Activated naive CD8-positive, alpha-beta T cell treated with anti-CD3 and anti-CD28 coated beads for 36 hours (primary cell): Measurements from ENCODE around the gene LMAN1L. TPM values are rescaled to one million over a fixed set of nuclear protein-coding genes. Genes with fewer than 3 reads are reported as not detected.

ENCODE experiments used
- DNase-seq: peaks from one replicate; pipeline ENCODE4 v3.0.0; 2021
- H3K27ac Mint-ChIP-seq: one replicate; pipeline ENCODE4 v1.8.0; 2022; ENCODE audit warnings: mild to moderate bottlenecking, moderate library complexity, mixed read lengths
- H3K27me3 Mint-ChIP-seq: one replicate; pipeline ENCODE4 v1.8.0; 2022; ENCODE audit warnings: mild to moderate bottlenecking, mixed read lengths
- H3K36me3 Mint-ChIP-seq: one replicate; pipeline ENCODE4 v1.8.0; 2021; ENCODE audit warnings: mild to moderate bottlenecking, mixed read lengths
- H3K4me1 Mint-ChIP-seq: one replicate; pipeline ENCODE4 v1.8.0; 2021; ENCODE audit warnings: mixed read lengths
- H3K4me3 Mint-ChIP-seq: one replicate; pipeline ENCODE4 v1.8.0; 2022; ENCODE audit warnings: mild to moderate bottlenecking, moderate library complexity, mixed read lengths
- H3K9me3 Mint-ChIP-seq: one replicate; pipeline ENCODE4 v1.8.0; 2022; ENCODE audit warnings: mixed read lengths
- total RNA-seq, 2 experiments: library from RNA; stranded (reverse); gene quantifications; one replicate each; pipeline ENCODE4 v1.2.3, GENCODE V29; 2021

The LMAN1L gene
- total RNA-seq, 2 experiments from 2014 or later, result 0.14 to 0.33 TPM

GRCh38 chr15:74873756-74874424, 61.3 kb downstream of the LMAN1L start:
- peaks cover 20% of the 10 kb centered on the region for H3K36me3 Mint-ChIP-seq
- H3K9me3 Mint-ChIP-seq, result no peaks in the 10 kb centered on the region
- peaks cover 37% of the 10 kb centered on the region for H3K4me1 Mint-ChIP-seq
- DNase-seq, result peak; percentile 19
- no peaks in the 10 kb centered on the region for H3K27me3 Mint-ChIP-seq
- peak overlapping the region; percentile 98 for H3K4me3 Mint-ChIP-seq
- peak overlapping the region; percentile 90 for H3K27ac Mint-ChIP-seq

Other genes with a start within 250 kb of the LMAN1L start
- 100 to 1,000 TPM; 102 to 103 TPM for gene CLK3, start 197.0 kb upstream of the LMAN1L start, total RNA-seq
- gene EDC3, start 116.8 kb upstream of the LMAN1L start, total RNA-seq, result 10 to 100 TPM; 54.3 to 55.7 TPM
- gene CYP1A1, start 87.3 kb upstream of the LMAN1L start, total RNA-seq, result 1 to 10 TPM; 4.7 to 4.9 TPM
- gene CYP1A2, start 64.0 kb upstream of the LMAN1L start, total RNA-seq, result not detected
- 100 to 1,000 TPM; 308 to 310 TPM for gene CSK, start 30.8 kb upstream of the LMAN1L start, total RNA-seq
- under 1 TPM in 1 of 2 experiments, not detected in 1; 0.19 TPM for gene CPLX3, start 13.8 kb downstream of the LMAN1L start, total RNA-seq
- gene ULK3, start 30.3 kb downstream of the LMAN1L start, total RNA-seq, result 10 to 100 TPM; 41.1 to 49.9 TPM
- gene SCAMP2, start 60.5 kb downstream of the LMAN1L start, total RNA-seq, result 10 to 100 TPM; 57.5 to 59.6 TPM
- gene MPI, start 77.2 kb downstream of the LMAN1L start, total RNA-seq, result 10 to 100 TPM; 71.4 to 73.2 TPM
- 10 to 100 TPM; 31.5 to 37.6 TPM for gene FAM219B, start 94.0 kb downstream of the LMAN1L start, total RNA-seq
- gene COX5A, start 125.2 kb downstream of the LMAN1L start, total RNA-seq, result 100 to 1,000 TPM; 352 to 363 TPM
- gene RPP25, start 143.9 kb downstream of the LMAN1L start, total RNA-seq, result 1 to 10 TPM; 9.4 to 10.0 TPM
- gene SCAMP5, start 182.7 kb downstream of the LMAN1L start, total RNA-seq, result under 1 TPM; 0.44 to 0.58 TPM
- 10 to 100 TPM; 29.4 to 33.7 TPM for gene PPCDC, start 210.8 kb downstream of the LMAN1L start, total RNA-seq